HEK293 (cell line): ENCODE results near the gene MPC2.

Experiments
- CTCF ChIP-seq: fragments of 450-650 bp; formaldehyde crosslinking; IDR thresholded peaks from 2 replicates; pipeline ENCODE4 v1.5.1; 2016; ENCODE audit warnings: missing biosample characterization, missing genetic modification characterization
- EGR2 ChIP-seq: fragments of 450-650 bp; formaldehyde crosslinking; IDR thresholded peaks from 2 replicates; pipeline ENCODE4 v1.5.1; 2016; ENCODE audit warnings: low read depth, missing biosample characterization, missing genetic modification characterization
- ELK4 ChIP-seq: IDR thresholded peaks from 2 replicates; pipeline ENCODE4 v1.6.1; 2011; ENCODE audit warnings: mild to moderate bottlenecking, low read depth, low read length, borderline replicate concordance
- GLI4 ChIP-seq: fragments of 450-650 bp; formaldehyde crosslinking; IDR thresholded peaks from 2 replicates; pipeline ENCODE4 v1.5.1; 2016; ENCODE audit warnings: missing biosample characterization, missing genetic modification characterization
- HOXC10 ChIP-seq: sonication (generic); formaldehyde crosslinking; IDR thresholded peaks from 2 replicates; pipeline ENCODE4 v1.8.1; 2023; ENCODE audit warnings: mild to moderate bottlenecking, missing genetic modification reagents
- PRDM4 ChIP-seq: fragments of 450-650 bp; formaldehyde crosslinking; IDR thresholded peaks from 2 replicates; pipeline ENCODE4 v1.5.1; 2017; ENCODE audit warnings: missing biosample characterization, missing genetic modification characterization
- SETDB1 ChIP-seq: IDR thresholded peaks from one replicate; pipeline ENCODE4 v1.6.1; 2017; ENCODE audit warnings: mild to moderate bottlenecking, low read length, moderate library complexity, mixed read lengths; ENCODE audit not compliant: insufficient read length
- ZBTB1 ChIP-seq: fragments of 450-650 bp; formaldehyde crosslinking; IDR thresholded peaks from 2 replicates; pipeline ENCODE4 v1.5.1; 2016; ENCODE audit warnings: missing biosample characterization, missing genetic modification characterization
- ZBTB11 ChIP-seq: fragments of 450-650 bp; formaldehyde crosslinking; conservative IDR thresholded peaks from 2 replicates; pipeline ENCODE4 v1.5.1; 2016; ENCODE audit warnings: low read depth, missing biosample characterization, missing genetic modification characterization
- ZBTB48 ChIP-seq: fragments of 450-650 bp; formaldehyde crosslinking; IDR thresholded peaks from 2 replicates; pipeline ENCODE4 v1.5.1; 2016; ENCODE audit warnings: missing biosample characterization, missing genetic modification characterization
- ZBTB6 ChIP-seq: fragments of 450-650 bp; formaldehyde crosslinking; IDR thresholded peaks from 2 replicates; pipeline ENCODE4 v1.5.1; 2017; ENCODE audit warnings: missing biosample characterization, missing genetic modification characterization
- ZNF114 ChIP-seq: fragments of 450-650 bp; formaldehyde crosslinking; IDR thresholded peaks from 2 replicates; pipeline ENCODE4 v1.5.0; 2017; ENCODE audit warnings: missing biosample characterization, missing genetic modification characterization
- ZNF121 ChIP-seq: fragments of 450-650 bp; formaldehyde crosslinking; IDR thresholded peaks from 2 replicates; pipeline ENCODE4 v1.5.1; 2016; ENCODE audit warnings: missing biosample characterization, missing genetic modification characterization
- ZNF175 ChIP-seq: fragments of 450-650 bp; formaldehyde crosslinking; IDR thresholded peaks from 2 replicates; pipeline ENCODE4 v1.5.1; 2016; ENCODE audit warnings: missing biosample characterization, missing genetic modification characterization
- ZNF239 ChIP-seq: fragments of 450-650 bp; formaldehyde crosslinking; IDR thresholded peaks from 2 replicates; pipeline ENCODE4 v1.5.1; 2016; ENCODE audit warnings: missing biosample characterization, missing genetic modification characterization
- ZNF302 ChIP-seq: fragments of 450-650 bp; formaldehyde crosslinking; IDR thresholded peaks from 2 replicates; pipeline ENCODE4 v1.5.1; 2016; ENCODE audit warnings: missing biosample characterization, missing genetic modification characterization, low read depth
- ZNF335 ChIP-seq: fragments of 450-650 bp; formaldehyde crosslinking; conservative IDR thresholded peaks from 2 replicates; pipeline ENCODE4 v1.5.1; 2016; ENCODE audit warnings: missing biosample characterization, missing genetic modification characterization
- ZNF488 ChIP-seq: fragments of 450-650 bp; formaldehyde crosslinking; IDR thresholded peaks from 2 replicates; pipeline ENCODE4 v1.5.1; 2016; ENCODE audit warnings: missing biosample characterization, missing genetic modification characterization
- ZNF548 ChIP-seq: fragments of 450-650 bp; formaldehyde crosslinking; IDR thresholded peaks from 2 replicates; pipeline ENCODE4 v1.5.1; 2016; ENCODE audit warnings: missing biosample characterization, missing genetic modification characterization
- ZNF549 ChIP-seq: fragments of 450-650 bp; IDR thresholded peaks from 2 replicates; pipeline ENCODE4 v1.5.1; 2018; ENCODE audit warnings: missing biosample characterization, missing genetic modification characterization, mild to moderate bottlenecking, inconsistent platforms, moderate library complexity
- ZNF580 ChIP-seq: fragments of 450-650 bp; formaldehyde crosslinking; IDR thresholded peaks from 2 replicates; pipeline ENCODE4 v1.5.1; 2016; ENCODE audit warnings: missing biosample characterization, missing genetic modification characterization
- ZNF585B ChIP-seq: fragments of 450-650 bp; formaldehyde crosslinking; IDR thresholded peaks from 2 replicates; pipeline ENCODE4 v1.5.1; 2016; ENCODE audit warnings: missing biosample characterization, missing genetic modification characterization
- ZNF623 ChIP-seq: fragments of 450-650 bp; formaldehyde crosslinking; IDR thresholded peaks from 2 replicates; pipeline ENCODE4 v1.5.1; 2016; ENCODE audit warnings: missing biosample characterization, missing genetic modification characterization
- ZNF626 ChIP-seq: fragments of 450-650 bp; sonication (Bioruptor Pico); formaldehyde crosslinking; IDR thresholded peaks from 2 replicates; pipeline ENCODE4 v1.5.1; 2018; ENCODE audit warnings: missing biosample characterization, missing genetic modification characterization, inconsistent platforms
- ZNF629 ChIP-seq: fragments of 450-650 bp; formaldehyde crosslinking; IDR thresholded peaks from 2 replicates; pipeline ENCODE4 v1.5.1; 2017; ENCODE audit warnings: missing biosample characterization, missing genetic modification characterization
- ZNF664 ChIP-seq: fragments of 450-650 bp; formaldehyde crosslinking; IDR thresholded peaks from 2 replicates; pipeline ENCODE4 v1.5.1; 2016; ENCODE audit warnings: missing biosample characterization, missing genetic modification characterization
- ZNF692 ChIP-seq: fragments of 450-650 bp; formaldehyde crosslinking; IDR thresholded peaks from 2 replicates; pipeline ENCODE4 v1.5.1; 2016; ENCODE audit warnings: missing biosample characterization, missing genetic modification characterization
- ZSCAN16 ChIP-seq: fragments of 450-650 bp; formaldehyde crosslinking; IDR thresholded peaks from 2 replicates; pipeline ENCODE4 v1.5.1; 2016; ENCODE audit warnings: missing biosample characterization, missing genetic modification characterization

The MPC2 gene

GRCh38 chr1:167984886-167985489 is 48.1 kb upstream of the MPC2 start (continued):
- TF ChIP-seq PRDM4 (tag by site-specific recombination), result peak; percentile 36; the same call in 1 of the 2 replicates
- TF ChIP-seq ZNF626, result no peak
- TF ChIP-seq ZBTB11, result no peak
- no peak for TF ChIP-seq ZBTB6 (tag by site-specific recombination)
- no peak for TF ChIP-seq ZNF239
- TF ChIP-seq EGR2 (tag by site-specific recombination), result peak; percentile 97
- no peak for TF ChIP-seq CTCF (tag by site-specific recombination)
- TF ChIP-seq SETDB1, result no peak
- TF ChIP-seq ZNF664 (tag by site-specific recombination), result no peak
- TF ChIP-seq ZNF692 (tag by site-specific recombination), result peak; percentile 79
- TF ChIP-seq ZNF585B, result no peak
- no peak for TF ChIP-seq ELK4
- no peak for TF ChIP-seq ZSCAN16 (tag by site-specific recombination)
- TF ChIP-seq ZNF580 (tag by site-specific recombination), result peak; percentile 61; the same call in 1 of the 2 replicates
- no peak for TF ChIP-seq ZNF549
- TF ChIP-seq HOXC10 (CRISPR knock-in tag), result no peak
- no peak for TF ChIP-seq ZNF114 (tag by site-specific recombination)
- TF ChIP-seq ZNF548 (tag by site-specific recombination), result 0 out of 2 replicates have a peak, but pooled peaks have one; percentile 18
- no peak for TF ChIP-seq ZBTB48 (tag by site-specific recombination)
- TF ChIP-seq ZNF629 (tag by site-specific recombination), result peak; percentile 88
- 0 out of 2 replicates have a peak, but pooled peaks have one; percentile 60 for TF ChIP-seq ZNF302 (tag by site-specific recombination)
- TF ChIP-seq ZNF175, result no peak
- TF ChIP-seq ZNF121 (tag by site-specific recombination), result no peak
- no peak for TF ChIP-seq ZBTB1
- TF ChIP-seq ZNF623 (tag by site-specific recombination), result no peak
- no peak; the same call in 1 of the 2 replicates for TF ChIP-seq ZNF335
- TF ChIP-seq GLI4 (tag by site-specific recombination), result peak; percentile 77; the same call in 1 of the 2 replicates
- no peak for TF ChIP-seq ZNF488 (tag by site-specific recombination)
